SK-N-SH (cell line): ENCODE data around the gene ZRANB3.
"Not testable (repeated sequence)": the region's sequence is repeated elsewhere in the genome, so short reads cannot be mapped to it uniquely, and the experiment has no call there.

Experiments
- RCOR1 ChIP-seq: fragments of 150-350 bp; IDR thresholded peaks from 2 replicates; pipeline ENCODE4 v1.6.1; 2017; ENCODE audit warnings: antibody characterized with exemption, low read length
- RFX5 ChIP-seq: IDR thresholded peaks from 2 replicates; pipeline ENCODE4 v1.6.1; 2012; ENCODE audit warnings: mild to moderate bottlenecking, improper control_type of control experiment, low read length
- TAF1 ChIP-seq: IDR thresholded peaks from 2 replicates; pipeline ENCODE4 v1.6.1; 2012; ENCODE audit warnings: low read depth, mild to moderate bottlenecking, low read length, moderate library complexity, borderline replicate concordance
- TEAD4 ChIP-seq: IDR thresholded peaks from 2 replicates; pipeline ENCODE4 v1.4.0; 2012; ENCODE audit warnings: mild to moderate bottlenecking, borderline replicate concordance; ENCODE audit not compliant: insufficient read depth
- USF1 ChIP-seq: IDR thresholded peaks from 2 replicates; pipeline ENCODE4 v1.4.0; 2012; ENCODE audit warnings: low read depth, borderline replicate concordance
- YY1 ChIP-seq: IDR thresholded peaks from 2 replicates; pipeline ENCODE4 v1.4.0; 2012; ENCODE audit warnings: low read depth, mild to moderate bottlenecking
- TF ChIP-seq, protein P1 (sequence below): fragments of 200-600 bp; sonication (generic); IDR thresholded peaks from 2 replicates; pipeline ENCODE4 v1.6.1; 2017; ENCODE audit warnings: antibody characterized with exemption, mild to moderate bottlenecking, moderate library complexity

- TF ChIP-seq, protein P1, sequence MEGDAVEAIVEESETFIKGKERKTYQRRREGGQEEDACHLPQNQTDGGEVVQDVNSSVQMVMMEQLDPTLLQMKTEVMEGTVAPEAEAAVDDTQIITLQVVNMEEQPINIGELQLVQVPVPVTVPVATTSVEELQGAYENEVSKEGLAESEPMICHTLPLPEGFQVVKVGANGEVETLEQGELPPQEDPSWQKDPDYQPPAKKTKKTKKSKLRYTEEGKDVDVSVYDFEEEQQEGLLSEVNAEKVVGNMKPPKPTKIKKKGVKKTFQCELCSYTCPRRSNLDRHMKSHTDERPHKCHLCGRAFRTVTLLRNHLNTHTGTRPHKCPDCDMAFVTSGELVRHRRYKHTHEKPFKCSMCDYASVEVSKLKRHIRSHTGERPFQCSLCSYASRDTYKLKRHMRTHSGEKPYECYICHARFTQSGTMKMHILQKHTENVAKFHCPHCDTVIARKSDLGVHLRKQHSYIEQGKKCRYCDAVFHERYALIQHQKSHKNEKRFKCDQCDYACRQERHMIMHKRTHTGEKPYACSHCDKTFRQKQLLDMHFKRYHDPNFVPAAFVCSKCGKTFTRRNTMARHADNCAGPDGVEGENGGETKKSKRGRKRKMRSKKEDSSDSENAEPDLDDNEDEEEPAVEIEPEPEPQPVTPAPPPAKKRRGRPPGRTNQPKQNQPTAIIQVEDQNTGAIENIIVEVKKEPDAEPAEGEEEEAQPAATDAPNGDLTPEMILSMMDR: not testable (repeated sequence)
- TF ChIP-seq USF1, RCOR1, TAF1, RFX5, TEAD4, YY1: not testable (repeated sequence)
Observed at GRCh38 chr2:135121658-135122039, 409.4 kb downstream of the ZRANB3 start.
